ENCODE measurements around the gene CCSER2. TPM values are rescaled to one million over a fixed set of nuclear protein-coding genes. Genes with fewer than 3 reads are reported as not detected.

The CCSER2 gene
- total RNA-seq, 6 experiments from 2014 or later: 18.2 to 28.8 (median 25.9) TPM

DNA sequence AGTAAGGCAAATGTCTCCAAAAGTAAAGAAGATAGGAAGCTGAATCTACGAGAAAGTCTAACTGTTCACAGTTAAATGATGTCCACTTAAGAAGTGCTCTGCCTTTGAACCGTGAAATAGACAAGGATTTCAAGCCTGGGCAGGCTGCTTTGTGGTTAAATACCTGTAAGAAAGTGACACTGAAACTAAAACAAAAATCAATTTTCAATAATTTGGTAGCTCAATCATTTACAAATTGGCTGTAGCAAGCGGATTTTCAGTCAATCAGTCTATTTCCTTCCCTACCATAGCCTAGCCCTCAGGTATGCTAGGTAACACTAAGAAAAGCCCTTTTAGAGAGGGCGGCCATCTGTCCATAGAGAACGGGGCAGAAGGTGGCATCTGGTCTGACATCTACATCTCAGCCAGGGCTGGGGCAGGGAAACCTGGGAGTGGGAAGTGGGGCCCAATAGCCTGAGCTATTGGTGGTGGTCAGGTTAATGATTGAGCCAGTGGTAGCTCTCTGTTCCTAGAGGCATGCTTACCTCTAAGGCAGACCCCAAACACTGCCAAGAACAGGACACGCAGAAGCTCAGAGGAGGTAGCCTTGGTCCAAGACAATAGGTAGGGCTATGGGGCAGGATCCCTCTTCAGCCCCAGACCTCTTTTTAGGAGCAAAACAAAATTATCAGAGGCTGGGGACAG, 223.2 kb downstream of the CCSER2 start:
- Histone ChIP-seq H3K27ac (no peak overlapping the region), H3K4me3 (no peak overlapping the region), H3K27me3 (no peaks in the 10 kb centered on the region), H3K9me3 (no peaks in the 10 kb centered on the region), H3K36me3 (no peaks in the 10 kb centered on the region), H3K4me1 (peaks cover 0 to 8% (median 0%) of the 10 kb centered on the region in 4 donors)
- DNase-seq (no peak), ATAC-seq (peak in 2 of 4 donors; percentile 11 to 41)
- intact Hi-C loops (cut with DNase I): no loop called here
- TF ChIP-seq, protein P1, sequence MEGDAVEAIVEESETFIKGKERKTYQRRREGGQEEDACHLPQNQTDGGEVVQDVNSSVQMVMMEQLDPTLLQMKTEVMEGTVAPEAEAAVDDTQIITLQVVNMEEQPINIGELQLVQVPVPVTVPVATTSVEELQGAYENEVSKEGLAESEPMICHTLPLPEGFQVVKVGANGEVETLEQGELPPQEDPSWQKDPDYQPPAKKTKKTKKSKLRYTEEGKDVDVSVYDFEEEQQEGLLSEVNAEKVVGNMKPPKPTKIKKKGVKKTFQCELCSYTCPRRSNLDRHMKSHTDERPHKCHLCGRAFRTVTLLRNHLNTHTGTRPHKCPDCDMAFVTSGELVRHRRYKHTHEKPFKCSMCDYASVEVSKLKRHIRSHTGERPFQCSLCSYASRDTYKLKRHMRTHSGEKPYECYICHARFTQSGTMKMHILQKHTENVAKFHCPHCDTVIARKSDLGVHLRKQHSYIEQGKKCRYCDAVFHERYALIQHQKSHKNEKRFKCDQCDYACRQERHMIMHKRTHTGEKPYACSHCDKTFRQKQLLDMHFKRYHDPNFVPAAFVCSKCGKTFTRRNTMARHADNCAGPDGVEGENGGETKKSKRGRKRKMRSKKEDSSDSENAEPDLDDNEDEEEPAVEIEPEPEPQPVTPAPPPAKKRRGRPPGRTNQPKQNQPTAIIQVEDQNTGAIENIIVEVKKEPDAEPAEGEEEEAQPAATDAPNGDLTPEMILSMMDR (IDR thresholded peaks at IDR 0.05): no peak
- no peak for TF ChIP-seq POLR2A (IDR thresholded peaks at IDR 0.05)
- WGBS (ENCODE audit: insufficient coverage, low coverage, low lambda C conversion rate, missing lambda C conversion rate): 83% methylated on average over 5 of the region's 6 CpGs

DNA sequence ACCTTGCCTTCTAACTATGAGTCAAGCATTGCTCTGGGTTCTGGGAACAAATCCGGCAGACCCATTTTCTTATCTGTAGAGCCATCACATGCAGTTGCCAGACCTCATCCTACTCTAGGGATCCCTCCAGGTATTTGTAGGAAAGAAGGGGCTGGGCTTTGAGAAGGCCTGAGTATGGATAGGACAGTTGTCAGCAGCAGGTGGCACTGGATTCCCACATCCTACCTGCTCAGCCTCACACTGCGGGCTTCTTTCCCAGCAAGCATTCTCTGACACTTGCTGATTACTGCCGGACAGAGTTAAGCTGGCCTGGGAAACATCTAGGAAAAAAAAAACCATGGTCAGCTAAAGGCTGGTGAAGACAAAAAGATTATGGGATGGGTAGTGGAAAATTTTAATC, 224.1 kb downstream of the CCSER2 start:
- 80% methylated on average over 1 of the region's 3 CpGs for WGBS (ENCODE audit: insufficient coverage, low coverage, low lambda C conversion rate, missing lambda C conversion rate)
- peaks cover 0 to 8% (median 0%) of the 10 kb centered on the region in 4 donors for H3K4me1 ChIP-seq
- H3K27me3 ChIP-seq: no peaks in the 10 kb centered on the region
- no peak for DNase-seq
- TF ChIP-seq, protein P1 (IDR thresholded peaks at IDR 0.05): no peak
- TF ChIP-seq POLR2A (IDR thresholded peaks at IDR 0.05): no peak
- no peaks in the 10 kb centered on the region for H3K36me3 ChIP-seq
- no peak overlapping the region for H3K27ac ChIP-seq
- H3K9me3 ChIP-seq: no peaks in the 10 kb centered on the region
- ATAC-seq: peak in 1 of 4 donors; percentile 40
- no peak overlapping the region for H3K4me3 ChIP-seq
- intact Hi-C loops (cut with DNase I): no loop called here

DNA sequence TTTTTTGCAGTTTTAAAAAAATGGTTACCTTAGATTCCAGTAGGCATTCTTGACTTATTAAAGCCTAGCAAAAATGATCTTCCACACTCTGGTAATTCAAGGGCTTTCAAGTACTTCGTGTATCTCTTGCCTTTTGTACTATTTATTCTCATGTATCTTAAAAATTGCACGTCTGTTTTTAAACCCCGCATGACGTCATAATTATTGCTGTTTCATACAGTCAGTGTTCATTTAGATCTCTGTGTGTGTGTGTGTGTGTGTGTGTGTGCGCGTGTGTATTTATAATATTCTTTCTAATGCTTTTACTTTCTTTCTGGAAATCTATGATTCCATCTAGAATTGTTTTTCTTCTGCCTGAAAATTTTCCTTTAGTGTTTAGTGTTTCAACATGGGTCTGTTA, 234.2 kb downstream of the CCSER2 start:
- Histone ChIP-seq H3K36me3 (no peaks in the 10 kb centered on the region), H3K27ac (no peak overlapping the region), H3K27me3 (no peaks in the 10 kb centered on the region), H3K4me1 (no peaks in the 10 kb centered on the region), H3K4me3 (no peak overlapping the region), H3K9me3 (no peaks in the 10 kb centered on the region)
- no peak for TF ChIP-seq POLR2A (IDR thresholded peaks at IDR 0.05)
- TF ChIP-seq, protein P1 (IDR thresholded peaks at IDR 0.05): no peak
- ATAC-seq (no peak), DNase-seq (no peak)
- intact Hi-C loops (cut with DNase I): no loop called here
- 76% methylated on average over 5 of the region's 6 CpGs for WGBS (ENCODE audit: insufficient coverage, low coverage, low lambda C conversion rate, missing lambda C conversion rate)

DNA sequence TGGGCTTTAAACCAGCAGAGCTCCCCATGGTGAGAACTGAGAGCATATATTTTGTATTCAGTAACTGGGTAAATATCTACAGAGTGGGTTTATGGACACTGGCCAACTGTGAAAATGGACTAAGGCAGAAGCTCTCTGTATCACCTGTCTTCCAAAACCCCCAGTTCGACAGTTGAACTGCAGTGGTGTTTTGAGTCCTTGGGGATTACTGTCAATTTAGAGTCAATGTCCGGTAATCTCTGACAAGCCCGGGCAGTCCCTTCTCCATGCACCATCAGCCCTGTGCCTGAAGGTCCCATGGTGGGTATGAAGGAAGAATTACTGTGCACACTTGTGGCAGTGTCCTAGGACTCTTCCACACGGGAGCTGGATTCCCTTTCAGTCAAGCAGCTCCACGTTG, 235.0 kb downstream of the CCSER2 start:
- ATAC-seq (peak in 3 of 4 donors; percentile 47 to 73 (median 50)), DNase-seq (no peak)
- H3K4me1 ChIP-seq: no peaks in the 10 kb centered on the region
- no peak overlapping the region for H3K4me3 ChIP-seq
- H3K27me3 ChIP-seq: no peaks in the 10 kb centered on the region
- TF ChIP-seq, protein P1 (IDR thresholded peaks at IDR 0.05): no peak
- no peak for TF ChIP-seq POLR2A (IDR thresholded peaks at IDR 0.05)
- WGBS (ENCODE audit: insufficient coverage, low coverage, low lambda C conversion rate, missing lambda C conversion rate): 30% methylated on average over 5 of the region's 5 CpGs
- no peaks in the 10 kb centered on the region for H3K36me3 ChIP-seq
- H3K27ac ChIP-seq: no peak overlapping the region
- intact Hi-C loops (cut with DNase I): no loop called here
- no peaks in the 10 kb centered on the region for H3K9me3 ChIP-seq

Data from right lobe of liver (tissue), 6 donors.